Esophagus squamous epithelium (tissue), 4 donors: ENCODE measurements around the gene NPPA.
A peak's percentile ranks its signal among the peaks of the same experiment; 100 is the strongest.

ENCODE experiments used
- CTCF ChIP-seq, 6 experiments: fragments of 450-650 bp in 4 of 6; fragments of 200-600 bp in 2 of 6; sonication (generic) in 2 of 6; IDR thresholded peaks; one replicate each; pipeline ENCODE4 v1.5.1; 2016 to 2019; ENCODE audit warnings: antibody characterized with exemption in 6 of 6, mild to moderate bottlenecking in 4 of 6, moderate library complexity in 4 of 6
- POLR2A ChIP-seq, 4 donors: fragments of 450-650 bp; IDR thresholded peaks; one replicate each; pipeline ENCODE4 v1.6.1; 2017; ENCODE audit warnings: antibody characterized with exemption in 4 of 4, mild to moderate bottlenecking in 4 of 4, moderate library complexity in 3 of 4

- TF ChIP-seq CTCF (IDR thresholded peaks at IDR 0.05) (peak; percentile 89 to 96 (median 93)), POLR2A (IDR thresholded peaks at IDR 0.05) (no peak)
These were observed 9.0 kb downstream of the NPPA start for GRCh38 chr1:11838349-11839272.
